Keratinocyte (primary cell): ENCODE measurements around the gene HMGCR.

Experiments used
- CTCF ChIP-seq, 3 experiments: IDR thresholded peaks in 1 of 3; conservative IDR thresholded peaks in 1 of 3; optimal IDR thresholded peaks in 1 of 3; 2 replicates in 2 of 3; 3 replicates in 1 of 3; pipeline versions ENCODE3 to v1.5.1; 2011; ENCODE audit warnings: low read length in 3 of 3, mild to moderate bottlenecking in 3 of 3, moderate library complexity in 2 of 3, control low read depth in 1 of 3, inconsistent platforms in 1 of 3; ENCODE audit not compliant: insufficient read depth in 2 of 3; ENCODE audit errors: extremely low read depth in 1 of 3
- EZH2 ChIP-seq: IDR thresholded peaks from one replicate; pipeline ENCODE4 v1.6.1; 2012; ENCODE audit warnings: inconsistent platforms, mild to moderate bottlenecking, low read length, moderate library complexity

GRCh38 chr5:75387806-75388205, 50.8 kb downstream of the HMGCR start:
- no peak for TF ChIP-seq CTCF (optimal IDR thresholded peaks at IDR 0.05 in 1 of 3, IDR thresholded peaks at IDR 0.05 in 1 of 3, conservative IDR thresholded peaks at IDR 0.05 in 1 of 3; ENCODE audit: extremely low read depth in 1 of 3, insufficient read depth in 2 of 3, low read length in 3 of 3)
- no peak for TF ChIP-seq EZH2
